ENCODE data around the gene CAPZB.

CAPZB gene

DNA sequence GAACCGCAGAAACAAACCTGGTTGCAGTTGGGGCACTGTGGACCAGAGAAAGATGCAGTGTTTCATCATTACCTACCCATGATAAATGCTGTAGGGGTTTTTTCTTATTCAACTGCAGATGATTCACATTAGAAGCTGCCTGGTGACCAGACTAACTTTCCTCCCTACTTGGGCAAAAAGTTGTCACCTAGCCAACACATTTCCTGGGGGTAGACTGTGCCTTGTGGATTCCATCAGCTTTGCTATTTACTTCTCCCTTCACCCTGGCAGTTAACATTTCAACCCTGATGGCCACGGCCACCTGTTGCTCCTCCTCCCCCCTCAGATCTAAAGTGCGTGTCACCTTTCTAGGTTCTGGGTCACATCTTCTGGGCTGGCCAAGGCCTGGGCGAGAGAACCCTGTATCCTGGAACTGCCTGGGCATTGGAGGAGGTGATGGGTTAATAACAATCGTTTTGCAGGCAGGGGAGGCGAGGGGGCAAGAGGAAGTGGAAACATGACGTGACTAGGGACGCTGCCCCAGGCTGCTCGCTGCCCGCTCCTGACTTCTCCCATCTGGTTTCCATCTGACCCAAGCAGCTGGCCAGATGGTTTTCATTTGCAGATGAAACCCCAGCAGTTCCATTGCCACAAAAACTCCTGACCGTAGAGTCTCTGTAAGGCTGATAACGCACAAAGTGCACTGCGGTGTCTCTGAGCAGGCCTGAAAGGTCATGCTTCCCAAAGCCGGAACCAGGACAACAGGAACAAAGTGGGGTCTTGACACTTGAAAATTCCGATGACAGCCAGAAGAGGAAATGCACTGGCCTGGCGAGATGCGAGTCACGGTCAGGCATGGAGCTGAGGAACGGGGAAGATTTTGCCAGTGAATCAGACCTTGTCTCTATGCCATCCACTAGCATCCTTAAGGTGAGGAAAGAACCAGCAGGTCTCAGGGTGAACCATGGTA, 36.6 kb downstream of the CAPZB start:
- DNase-seq (ENCODE audit: low read depth) = peak; percentile 92

GRCh38 chr1:19447550-19447949, 37.8 kb downstream of the CAPZB start:
- DNase-seq (ENCODE audit: low read depth) = no peak

DNA sequence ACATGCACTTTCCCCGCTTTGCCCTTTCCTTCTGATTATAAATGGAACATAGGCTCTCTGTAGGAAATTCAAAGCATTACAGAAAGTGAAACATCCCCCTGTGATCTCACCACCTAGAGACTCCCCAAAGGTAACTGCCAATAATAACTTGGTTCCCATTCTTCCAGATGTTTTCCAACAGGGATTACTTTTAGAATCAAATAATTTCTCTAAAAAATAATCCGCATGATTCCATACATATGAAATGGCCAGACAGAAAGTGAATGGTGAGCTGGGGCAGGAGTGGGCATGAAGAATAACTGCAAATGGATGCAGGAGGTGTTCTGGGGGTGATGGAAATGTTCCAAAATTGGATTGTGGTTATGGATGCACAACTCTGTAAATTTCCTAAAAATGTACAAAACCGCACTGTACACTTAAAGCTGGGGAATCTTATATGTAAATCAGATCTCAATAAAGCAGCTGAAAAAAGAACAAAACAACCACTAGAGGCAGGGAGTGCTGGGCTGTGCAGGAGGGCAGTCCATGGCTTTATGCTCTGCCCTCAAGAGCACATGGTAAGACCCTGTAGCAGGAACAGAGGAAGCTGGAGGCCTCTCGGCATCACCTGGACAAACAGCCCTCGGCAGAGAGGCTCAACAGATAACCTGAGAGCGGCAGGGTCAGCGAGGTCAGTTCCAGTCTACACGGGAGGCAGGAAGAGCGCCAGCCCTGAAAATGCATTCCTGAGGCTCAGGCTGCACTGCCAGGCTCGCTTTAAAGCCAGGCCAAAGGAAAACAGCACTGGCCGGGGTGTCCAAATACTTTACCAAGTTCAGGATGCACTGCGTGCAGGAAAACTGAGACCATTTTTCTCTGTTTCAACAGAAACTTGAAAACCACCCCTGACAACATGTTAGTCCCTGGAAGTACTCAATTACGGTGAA, 39.7 kb downstream of the CAPZB start:
- DNase-seq (ENCODE audit: low read depth) = peak; percentile 58

DNA sequence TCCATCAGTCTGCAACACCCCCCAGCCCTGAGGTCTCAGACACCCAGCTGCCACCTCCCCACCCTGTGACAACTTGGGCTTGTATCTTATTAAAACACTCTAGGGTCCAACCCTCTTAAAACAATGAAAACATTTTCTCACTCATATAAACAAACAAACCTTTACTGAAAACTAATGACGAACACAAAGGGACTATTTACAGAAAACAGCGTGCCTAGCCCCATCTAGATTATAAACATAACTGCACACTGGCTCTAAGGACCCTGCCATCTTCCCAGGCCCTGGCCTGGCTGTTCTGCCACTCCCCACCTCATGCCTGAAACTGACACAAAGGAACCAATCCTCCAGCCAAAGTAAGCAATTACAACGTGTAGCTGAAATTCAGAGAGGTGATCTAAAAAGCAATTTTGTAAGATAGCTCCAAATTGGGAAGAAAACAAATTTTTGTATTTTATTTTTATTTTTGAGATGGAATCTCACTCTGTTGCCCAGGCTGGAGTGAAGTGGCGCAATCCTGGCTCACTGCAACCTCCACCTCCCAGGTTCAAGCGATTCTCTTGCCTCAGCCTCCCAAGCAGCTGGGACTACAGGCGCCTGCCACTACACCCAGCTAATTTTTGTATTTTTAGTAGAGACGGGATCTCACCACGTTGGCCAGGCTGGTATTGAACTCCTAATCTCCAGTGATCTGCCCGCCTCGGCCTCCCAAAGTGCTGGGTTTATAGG, 40.9 kb downstream of the CAPZB start:
- DNase-seq (ENCODE audit: low read depth) = no peak

DNA sequence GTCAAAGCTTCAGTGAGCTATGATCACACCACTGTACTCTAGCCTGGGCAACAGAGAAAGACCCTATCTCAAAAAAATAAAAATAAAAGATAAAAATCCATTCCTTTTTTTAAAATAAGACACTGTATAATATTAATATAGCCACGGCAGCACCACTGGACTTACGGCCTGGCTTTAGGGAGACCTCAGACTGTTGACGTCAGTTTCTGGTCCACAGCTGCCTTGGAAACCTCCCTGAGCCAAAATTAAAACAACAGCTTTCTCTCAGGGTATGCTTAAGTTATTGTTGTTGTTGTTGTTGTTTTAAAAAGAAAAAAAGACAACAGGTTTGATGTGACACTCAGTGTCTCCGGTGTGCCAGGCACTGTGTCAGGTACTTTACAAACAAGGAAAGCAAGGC, 42.0 kb downstream of the CAPZB start:
- no peak for DNase-seq (ENCODE audit: low read depth)

DNA sequence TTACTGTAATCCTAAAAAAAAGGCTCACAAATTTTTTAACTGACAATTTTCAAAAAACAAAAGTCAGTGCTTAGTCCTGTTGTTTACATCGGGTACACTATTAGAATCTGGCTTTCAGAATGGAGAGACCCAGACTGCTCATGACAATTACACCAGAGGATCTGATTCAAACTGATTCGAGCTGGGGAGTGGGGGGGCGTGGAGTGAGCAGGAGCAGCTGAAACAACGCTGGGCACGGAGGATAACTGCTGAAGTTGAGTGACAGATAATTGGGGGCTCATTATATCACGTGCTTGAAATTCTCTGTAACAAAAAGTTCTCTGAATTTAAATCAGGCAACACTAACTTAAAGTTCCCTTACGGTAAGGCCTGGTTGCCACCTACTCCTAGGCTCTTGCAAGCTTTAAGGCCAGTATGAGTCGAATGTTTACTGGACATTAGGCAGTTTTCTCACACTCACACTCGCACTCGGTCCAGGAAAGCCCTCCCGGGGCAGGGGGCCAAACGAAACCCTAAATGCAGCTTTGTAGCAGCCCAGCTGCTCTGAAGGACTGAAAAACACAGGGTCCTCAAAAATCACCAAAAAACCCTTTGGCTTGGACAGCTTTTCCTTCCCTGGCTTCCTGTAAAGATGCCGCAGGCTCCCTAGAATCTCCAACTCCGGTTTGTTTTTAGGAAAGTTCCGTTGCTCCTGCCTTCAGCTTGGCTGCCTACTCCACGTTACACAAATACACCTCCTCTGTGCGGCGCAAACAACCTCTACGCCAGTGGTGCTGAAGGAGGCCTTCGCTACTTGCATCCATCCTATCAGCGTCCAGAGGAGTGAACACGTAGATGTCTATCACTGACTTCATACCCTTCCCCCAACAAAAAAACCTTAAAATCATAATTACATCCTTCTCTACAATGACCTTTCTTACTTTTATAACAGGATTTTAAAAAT, 42.9 kb downstream of the CAPZB start:
- peak; percentile 38 for DNase-seq (ENCODE audit: low read depth)

- DNase-seq (ENCODE audit: low read depth) = peak; percentile 50
These were observed 44.1 kb downstream of the CAPZB start for GRCh38 chr1:19441048-19441780.

DNA sequence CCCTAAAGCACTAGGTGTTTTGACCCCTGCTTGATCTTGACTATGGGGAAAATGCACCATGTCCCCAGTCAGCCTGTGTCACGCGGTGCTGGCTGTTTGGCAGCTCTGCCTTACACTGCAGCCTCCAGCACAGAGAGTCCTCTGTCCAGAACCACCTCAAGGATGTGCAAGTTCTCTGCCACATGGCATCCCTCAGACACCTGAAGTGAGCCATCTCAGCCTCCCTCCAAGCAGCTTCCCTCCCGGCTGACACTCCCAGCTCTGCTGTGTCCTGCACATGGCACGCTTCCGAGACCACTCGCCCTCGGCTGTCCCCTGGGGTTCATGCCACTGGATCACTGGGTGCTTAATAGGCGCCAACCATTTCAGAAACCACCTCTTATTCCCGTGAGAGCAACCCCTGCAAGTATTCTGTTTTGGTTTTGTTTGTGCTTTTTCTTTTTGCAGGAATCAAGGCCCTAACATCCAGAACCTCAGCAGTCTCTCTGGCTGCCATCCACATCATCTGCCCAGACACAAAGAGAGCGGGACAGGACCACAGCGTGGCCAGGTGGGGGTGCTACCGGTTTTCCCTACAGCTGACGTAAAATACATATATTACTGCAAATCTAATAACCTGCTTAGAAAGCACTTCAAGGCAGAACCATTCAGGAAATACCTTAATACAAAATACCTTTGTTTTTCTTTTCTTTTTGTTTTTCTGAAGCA, 45.7 kb downstream of the CAPZB start:
- no peak for DNase-seq (ENCODE audit: low read depth)

- no peak for DNase-seq (ENCODE audit: low read depth)
These were observed 46.7 kb downstream of the CAPZB start for GRCh38 chr1:19438516-19439195.

GRCh38 chr1:19437891-19438294, 47.4 kb downstream of the CAPZB start:
- no peak for DNase-seq (ENCODE audit: low read depth)

DNA sequence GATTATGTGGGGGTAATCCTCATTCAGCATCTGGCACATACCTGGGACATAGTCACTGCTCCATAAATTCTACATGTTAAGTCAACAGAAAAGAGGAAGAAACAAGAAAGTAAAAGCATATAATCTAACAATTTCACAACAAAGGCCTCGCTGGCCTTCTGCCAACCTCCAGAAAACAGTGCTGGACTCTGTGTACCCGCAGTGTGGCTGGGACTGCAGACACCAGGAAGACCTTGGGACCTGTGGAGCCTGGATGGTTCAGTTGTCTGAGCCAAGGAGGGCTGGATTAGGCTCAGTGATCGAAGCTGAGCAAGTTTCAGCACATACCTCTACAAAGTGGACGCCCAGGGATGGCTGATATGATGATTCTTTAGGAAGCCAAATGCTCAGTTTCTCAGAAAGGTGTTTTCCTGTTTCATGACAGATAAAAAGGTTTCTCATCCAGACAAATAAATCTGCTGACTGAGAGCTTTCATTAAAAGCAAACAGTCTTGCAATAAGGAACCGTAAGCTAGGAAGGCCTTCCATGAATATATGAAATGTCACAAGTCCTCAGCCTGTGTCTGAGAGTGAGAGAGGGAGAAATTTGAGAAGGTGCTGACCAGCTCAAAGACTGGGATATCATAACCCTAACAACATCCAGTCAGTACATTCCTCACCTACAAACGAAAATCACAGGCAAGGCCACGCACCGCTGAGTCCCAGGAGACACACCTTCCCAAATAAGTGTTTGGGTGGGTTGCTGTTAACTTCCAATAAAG, 48.4 kb downstream of the CAPZB start:
- DNase-seq (ENCODE audit: low read depth) = peak; percentile 52

GRCh38 chr1:19435851-19436455, 49.4 kb downstream of the CAPZB start:
- DNase-seq (ENCODE audit: low read depth) = peak; percentile 78

GRCh38 chr1:19435181-19435580, 50.2 kb downstream of the CAPZB start:
- no peak for DNase-seq (ENCODE audit: low read depth)

GRCh38 chr1:19433719-19433998, 51.7 kb downstream of the CAPZB start:
- no peak for DNase-seq (ENCODE audit: low read depth)

DNA sequence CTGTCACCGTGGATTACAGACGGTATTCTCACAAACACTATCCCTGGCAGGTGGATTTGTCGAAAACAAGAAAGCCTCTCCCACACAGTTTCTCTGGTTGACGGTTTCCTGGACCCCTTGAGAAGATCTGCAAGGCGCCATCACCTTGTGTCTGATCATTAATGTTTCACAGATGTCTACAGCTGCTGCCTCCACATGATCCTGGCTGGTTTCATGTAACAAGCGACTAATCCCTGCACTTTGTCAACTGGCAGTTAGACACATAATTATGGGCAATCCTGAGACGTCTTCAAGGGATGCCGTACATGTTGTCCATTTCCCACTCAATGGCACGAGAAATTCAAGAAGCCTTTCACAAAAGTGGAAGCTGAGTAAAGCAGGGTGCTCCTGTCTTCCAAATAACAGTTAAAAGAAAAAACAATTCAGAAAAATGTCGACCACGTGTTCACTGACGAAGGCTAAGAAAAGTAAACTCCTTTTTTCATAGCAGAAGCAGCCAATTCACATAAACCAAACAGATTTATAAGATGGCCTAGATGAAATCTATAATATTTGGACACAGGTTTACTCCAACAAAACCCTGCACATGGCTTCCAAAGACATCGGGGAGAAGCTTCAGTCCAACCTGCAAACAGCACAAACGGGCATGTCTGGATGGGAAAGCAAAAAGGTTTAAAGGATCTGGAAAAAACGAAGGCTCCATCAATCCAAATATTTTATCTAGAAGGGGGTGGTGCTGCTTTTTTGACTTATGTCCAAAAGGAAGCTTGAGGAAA, 52.2 kb downstream of the CAPZB start:
- DNase-seq (ENCODE audit: low read depth) = no peak

DNA sequence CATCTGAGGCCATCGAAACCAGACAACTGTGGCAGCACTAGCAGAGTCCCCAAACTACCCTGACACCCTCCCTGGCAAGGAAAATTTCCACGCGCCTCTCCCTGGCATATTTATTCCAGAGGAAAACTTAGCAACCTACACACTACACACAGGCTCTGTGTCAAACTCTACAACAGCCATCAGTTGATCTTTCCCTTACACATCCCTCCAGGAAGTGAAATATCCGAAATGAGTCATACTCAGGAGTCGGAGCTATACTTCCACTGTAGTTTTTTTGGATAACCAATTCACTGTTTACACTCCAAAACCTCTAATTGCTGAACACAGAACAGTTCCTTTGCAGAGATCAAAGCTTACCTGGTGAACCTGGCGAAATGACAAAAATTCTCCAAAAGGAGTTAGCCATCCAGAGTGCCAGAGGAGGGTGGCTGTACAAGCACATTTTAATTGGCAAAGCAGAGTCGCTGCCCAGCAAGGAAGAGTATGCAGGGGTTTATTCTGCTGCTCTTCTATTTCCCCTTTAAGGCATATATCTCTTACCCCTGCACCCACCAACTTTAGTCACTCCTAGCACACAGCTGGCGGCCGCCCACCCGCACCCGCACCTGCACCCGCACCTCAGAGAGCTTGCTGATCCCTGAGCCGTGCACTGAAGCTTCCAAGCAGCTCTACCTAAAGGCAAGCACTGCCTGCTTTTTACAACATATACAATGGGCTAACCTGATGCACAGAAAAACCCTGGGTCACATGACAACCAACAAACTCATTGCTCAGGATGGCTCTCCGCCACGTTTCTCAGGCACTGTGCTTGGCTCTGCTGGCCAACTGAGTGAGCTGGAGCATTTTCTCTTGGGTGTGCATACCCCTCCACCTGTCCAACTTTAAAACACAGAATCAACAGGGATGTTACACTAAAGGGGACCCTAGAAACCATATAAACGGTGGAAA, 54.9 kb downstream of the CAPZB start:
- peak; percentile 83 for DNase-seq (ENCODE audit: low read depth)

Data from ELR (cell line).